Measurements from ENCODE around the gene ZNF385D. TPM values are rescaled to one million over a fixed set of nuclear protein-coding genes. Genes with fewer than 3 reads are reported as not detected.

ZNF385D gene
- total RNA-seq, 1 donor from 2014 or later = 32.0 TPM

GRCh38 chr3:21435871-21436270 lies 315.1 kb downstream of the ZNF385D start:
- no peaks in the 10 kb centered on the region for H3K4me1 ChIP-seq
- no peak overlapping the region for H3K27ac ChIP-seq
- H3K36me3 ChIP-seq = no peaks in the 10 kb centered on the region
- no peak for DNase-seq (ENCODE audit: low spot score in 2 of 2)
- no peaks in the 10 kb centered on the region for H3K9me3 ChIP-seq
- no peak overlapping the region for H3K4me3 ChIP-seq
- TF ChIP-seq, protein P1, sequence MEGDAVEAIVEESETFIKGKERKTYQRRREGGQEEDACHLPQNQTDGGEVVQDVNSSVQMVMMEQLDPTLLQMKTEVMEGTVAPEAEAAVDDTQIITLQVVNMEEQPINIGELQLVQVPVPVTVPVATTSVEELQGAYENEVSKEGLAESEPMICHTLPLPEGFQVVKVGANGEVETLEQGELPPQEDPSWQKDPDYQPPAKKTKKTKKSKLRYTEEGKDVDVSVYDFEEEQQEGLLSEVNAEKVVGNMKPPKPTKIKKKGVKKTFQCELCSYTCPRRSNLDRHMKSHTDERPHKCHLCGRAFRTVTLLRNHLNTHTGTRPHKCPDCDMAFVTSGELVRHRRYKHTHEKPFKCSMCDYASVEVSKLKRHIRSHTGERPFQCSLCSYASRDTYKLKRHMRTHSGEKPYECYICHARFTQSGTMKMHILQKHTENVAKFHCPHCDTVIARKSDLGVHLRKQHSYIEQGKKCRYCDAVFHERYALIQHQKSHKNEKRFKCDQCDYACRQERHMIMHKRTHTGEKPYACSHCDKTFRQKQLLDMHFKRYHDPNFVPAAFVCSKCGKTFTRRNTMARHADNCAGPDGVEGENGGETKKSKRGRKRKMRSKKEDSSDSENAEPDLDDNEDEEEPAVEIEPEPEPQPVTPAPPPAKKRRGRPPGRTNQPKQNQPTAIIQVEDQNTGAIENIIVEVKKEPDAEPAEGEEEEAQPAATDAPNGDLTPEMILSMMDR (IDR thresholded peaks at IDR 0.05) = no peak
- H3K27me3 ChIP-seq = no peaks in the 10 kb centered on the region
- intact Hi-C loops (cut with DNase I) = no loop called here

- Histone ChIP-seq H3K36me3 (no peaks in the 10 kb centered on the region), H3K27ac (no peak overlapping the region), H3K4me1 (no peaks in the 10 kb centered on the region), H3K9me3 (no peaks in the 10 kb centered on the region), H3K4me3 (no peak overlapping the region), H3K27me3 (no peaks in the 10 kb centered on the region)
- DNase-seq (ENCODE audit: low spot score in 2 of 2) = no peak
- TF ChIP-seq, protein P1 (IDR thresholded peaks at IDR 0.05) = no peak
- intact Hi-C loops (cut with DNase I) = no loop called here
Observed at GRCh38 chr3:21434310-21434709, 316.7 kb downstream of the ZNF385D start.

GRCh38 chr3:21433751-21434150 lies 317.3 kb downstream of the ZNF385D start:
- Histone ChIP-seq H3K4me3 (no peak overlapping the region), H3K27ac (no peak overlapping the region), H3K9me3 (no peaks in the 10 kb centered on the region), H3K27me3 (no peaks in the 10 kb centered on the region), H3K36me3 (no peaks in the 10 kb centered on the region), H3K4me1 (no peaks in the 10 kb centered on the region)
- no peak for DNase-seq (ENCODE audit: low spot score in 2 of 2)
- intact Hi-C loops (cut with DNase I) = no loop called here
- TF ChIP-seq, protein P1 (IDR thresholded peaks at IDR 0.05) = no peak

GRCh38 chr3:21426920-21427319 lies 324.1 kb downstream of the ZNF385D start:
- TF ChIP-seq, protein P1 (IDR thresholded peaks at IDR 0.05) = no peak
- H3K4me3 ChIP-seq = no peak overlapping the region
- H3K9me3 ChIP-seq = no peaks in the 10 kb centered on the region
- intact Hi-C loops (cut with DNase I) = no loop called here
- H3K27me3 ChIP-seq = no peaks in the 10 kb centered on the region
- H3K27ac ChIP-seq = no peak overlapping the region
- peaks cover 0 to 3% of the 10 kb centered on the region in 2 donors for H3K36me3 ChIP-seq
- no peak for DNase-seq (ENCODE audit: low spot score in 2 of 2)
- H3K4me1 ChIP-seq = no peaks in the 10 kb centered on the region

GRCh38 chr3:21425715-21426114 lies 325.3 kb downstream of the ZNF385D start:
- peaks cover under 1 to 8% of the 10 kb centered on the region in 2 donors for H3K36me3 ChIP-seq
- TF ChIP-seq, protein P1 (IDR thresholded peaks at IDR 0.05) = no peak
- H3K9me3 ChIP-seq = no peaks in the 10 kb centered on the region
- no peak overlapping the region for H3K4me3 ChIP-seq
- no peak overlapping the region for H3K27ac ChIP-seq
- H3K27me3 ChIP-seq = no peaks in the 10 kb centered on the region
- DNase-seq (ENCODE audit: low spot score in 2 of 2) = no peak
- no peaks in the 10 kb centered on the region for H3K4me1 ChIP-seq
- intact Hi-C loops (cut with DNase I) = no loop called here

- Histone ChIP-seq H3K4me3 (no peak overlapping the region), H3K27ac (no peak overlapping the region), H3K4me1 (no peaks in the 10 kb centered on the region), H3K27me3 (no peaks in the 10 kb centered on the region), H3K36me3 (peaks cover 7 to 17% of the 10 kb centered on the region in 2 donors), H3K9me3 (no peaks in the 10 kb centered on the region)
- no peak for DNase-seq (ENCODE audit: low spot score in 2 of 2)
- TF ChIP-seq, protein P1 (IDR thresholded peaks at IDR 0.05) = no peak
- intact Hi-C loops (cut with DNase I) = no loop called here
Observed at GRCh38 chr3:21421096-21421495, 329.9 kb downstream of the ZNF385D start.
